NCI-H1694 (cell line): Measurements from ENCODE around the gene POLR2H.

ENCODE experiments used
- DNase-seq: peaks from one replicate; lab custom pipeline; 2025; lab: John Stamatoyannopoulos, UW

The POLR2H gene

DNA sequence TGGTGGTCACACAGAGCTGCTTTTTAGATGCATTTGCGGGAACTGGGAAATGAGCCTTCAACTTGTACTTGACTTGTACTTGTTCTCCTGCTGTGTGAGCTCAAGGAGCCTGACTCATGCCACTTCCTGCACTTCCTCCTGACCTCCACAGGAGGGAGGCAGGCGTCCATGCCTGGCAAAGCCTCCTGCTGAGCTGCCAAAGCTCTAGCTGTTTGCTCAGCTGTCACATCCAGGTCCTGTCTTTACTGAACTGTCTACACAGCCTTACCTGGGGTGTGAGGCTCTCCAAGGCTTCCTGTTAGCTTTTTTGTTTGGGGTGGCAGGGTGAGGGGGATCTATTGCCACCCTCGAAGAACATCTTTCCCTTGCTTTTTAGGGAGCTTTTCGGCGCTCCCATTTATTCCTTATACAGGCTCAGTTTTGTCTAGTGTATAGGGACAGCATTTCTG lies 10.1 kb downstream of the POLR2H start:
- DNase-seq: peak; percentile 84

DNA sequence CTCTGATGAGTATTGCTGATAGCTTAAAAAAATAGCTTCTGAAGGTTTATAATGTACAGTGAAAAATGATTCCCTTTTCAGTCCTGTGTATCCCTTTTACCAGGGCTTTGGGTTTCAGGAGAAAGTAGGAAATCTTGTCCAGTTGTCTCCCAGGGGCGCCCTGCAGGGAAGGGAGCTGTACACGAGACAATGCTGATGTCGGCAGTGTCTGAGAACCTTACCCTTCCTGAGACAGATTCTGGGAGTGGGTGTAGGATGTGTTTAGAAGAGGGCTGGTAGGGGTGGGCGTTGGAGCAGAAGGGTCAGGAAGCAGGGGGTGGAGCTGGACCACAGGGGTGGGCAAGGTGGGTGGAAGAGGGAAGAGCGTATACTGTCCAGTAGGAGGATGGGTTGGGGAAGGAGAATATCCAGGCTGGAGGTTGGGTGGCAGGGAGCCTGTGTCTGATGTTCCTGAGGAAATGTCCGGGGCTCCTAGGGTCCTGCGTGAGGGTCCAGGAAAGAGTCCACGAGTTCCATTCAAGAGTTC lies 10.8 kb downstream of the POLR2H start:
- no peak for DNase-seq

DNA sequence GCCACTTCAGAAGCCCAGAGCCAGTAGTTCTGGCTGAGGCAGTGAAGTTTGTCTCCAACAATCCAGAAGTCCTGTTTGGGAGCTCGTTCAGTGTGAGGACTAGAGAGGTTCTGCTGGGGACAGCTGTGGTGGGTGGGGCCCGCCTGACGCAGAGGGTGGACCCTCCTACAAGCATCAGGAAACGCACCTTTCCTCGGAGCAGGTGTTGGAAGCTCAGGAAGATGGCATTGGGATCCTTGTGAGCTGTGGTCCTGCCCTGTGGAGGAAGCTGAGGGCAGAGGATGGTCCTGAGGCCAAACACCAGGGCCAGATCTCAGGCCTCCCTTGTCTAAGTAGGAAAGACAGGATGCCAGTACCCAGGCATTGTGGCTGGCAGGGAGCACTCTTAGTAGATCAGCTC lies 11.4 kb downstream of the POLR2H start:
- no peak for DNase-seq

DNA sequence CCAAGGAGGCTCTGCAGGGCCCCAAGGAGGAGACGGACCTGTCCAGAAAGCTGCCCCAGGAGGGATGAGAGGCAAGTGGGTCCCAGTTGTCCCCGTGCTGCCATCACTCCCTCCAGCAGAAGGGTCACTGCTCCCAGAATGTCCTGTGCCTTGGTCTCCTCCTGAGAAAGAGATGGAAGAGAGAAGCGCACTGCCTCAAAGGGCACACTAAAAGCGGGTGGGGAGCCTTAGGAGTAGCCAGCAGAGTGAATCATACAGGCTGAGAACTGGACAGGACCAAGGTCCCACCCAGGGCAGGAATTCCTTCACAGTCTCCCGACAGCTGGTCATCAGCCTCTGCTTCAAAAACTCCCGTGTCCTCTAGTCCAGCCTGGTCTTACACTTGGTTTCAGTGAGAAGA lies 11.9 kb downstream of the POLR2H start:
- DNase-seq: no peak

DNA sequence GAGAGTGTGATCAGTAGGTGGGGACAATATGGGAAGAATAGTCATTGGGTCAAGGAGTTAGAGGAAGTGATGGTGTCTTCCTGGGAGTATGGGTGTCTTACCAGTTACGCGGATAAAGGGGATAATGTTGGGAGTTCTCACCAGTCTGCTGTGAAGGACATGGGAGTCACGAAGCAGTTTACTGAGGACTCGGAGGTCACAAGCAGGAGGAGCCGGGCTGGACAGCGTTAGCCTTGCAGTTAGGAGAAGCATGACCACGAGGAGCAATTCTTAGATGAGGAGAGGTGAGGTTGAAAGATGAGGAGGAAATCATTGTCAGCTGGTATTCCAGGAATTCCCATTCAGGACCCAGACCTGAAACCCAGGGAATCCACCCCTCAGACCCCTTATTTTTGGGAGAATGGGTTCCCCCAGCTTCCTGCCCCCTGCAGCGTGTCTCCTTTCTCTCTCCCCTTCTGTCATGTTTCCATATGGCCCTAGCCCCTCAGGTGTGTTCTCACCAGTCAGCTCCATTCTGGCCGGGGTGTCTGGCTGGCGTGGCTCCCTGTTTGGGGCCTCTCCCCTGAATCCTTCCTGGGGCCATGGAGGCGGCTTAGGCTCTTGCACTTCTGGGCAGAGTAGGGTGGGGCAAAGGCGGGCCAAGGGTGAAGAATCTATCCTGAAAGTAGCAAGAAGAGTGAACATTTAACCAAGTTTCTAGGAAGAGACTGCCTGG lies 14.4 kb downstream of the POLR2H start:
- DNase-seq: no peak

DNA sequence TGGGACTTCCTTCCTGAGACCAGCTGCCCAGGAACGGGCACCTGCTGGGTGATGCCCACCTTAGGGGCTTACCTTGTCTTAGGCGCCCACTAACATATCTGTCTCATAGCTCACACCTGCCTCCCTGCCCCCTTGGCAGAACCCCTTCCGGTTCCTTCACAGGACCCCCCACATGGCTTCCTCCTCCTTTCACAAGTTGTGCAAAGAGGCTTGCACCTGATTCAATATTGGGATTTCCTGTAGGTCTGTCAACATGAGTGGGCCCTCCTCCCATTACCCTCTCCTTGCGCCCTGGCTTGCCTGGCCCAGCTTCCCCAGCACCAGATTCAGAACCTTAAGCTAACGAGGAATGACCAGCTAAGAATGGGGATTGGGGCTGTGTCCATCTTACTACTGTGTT lies 15.9 kb downstream of the POLR2H start:
- DNase-seq: no peak

DNA sequence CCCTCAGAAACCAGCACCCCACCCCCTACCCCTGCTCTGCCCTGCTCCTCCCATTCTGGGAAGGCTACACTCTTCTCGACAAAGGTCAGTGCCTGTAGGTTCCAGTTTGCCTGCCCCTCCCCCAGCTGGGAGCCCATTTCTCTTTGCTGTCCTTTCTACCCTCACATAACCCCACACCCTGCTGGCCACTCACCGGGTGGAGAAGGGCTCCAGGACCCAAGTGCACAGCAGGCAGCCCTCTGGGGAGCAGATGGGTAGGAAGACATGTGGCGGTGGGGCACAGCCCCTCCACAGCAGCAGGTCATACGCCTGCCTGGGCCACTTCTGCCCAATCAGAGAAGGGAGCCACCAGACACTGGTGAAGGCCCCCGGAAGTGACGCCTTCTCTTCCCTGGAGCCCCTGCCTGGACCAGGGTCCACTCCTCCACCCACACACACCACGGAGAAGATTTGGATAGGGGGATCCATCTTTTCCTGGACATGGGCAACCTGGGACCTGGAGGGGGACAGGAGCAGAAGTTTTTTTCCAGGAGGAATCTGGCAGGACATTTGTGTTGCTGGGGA lies 16.5 kb downstream of the POLR2H start, which contains the start of gene THPO:
THPO (minus strand) TSS at position 326 of the 564 bp plus-strand sequence. CDS start 1,948 bp downstream, outside the sequence.
- no peak for DNase-seq

DNA sequence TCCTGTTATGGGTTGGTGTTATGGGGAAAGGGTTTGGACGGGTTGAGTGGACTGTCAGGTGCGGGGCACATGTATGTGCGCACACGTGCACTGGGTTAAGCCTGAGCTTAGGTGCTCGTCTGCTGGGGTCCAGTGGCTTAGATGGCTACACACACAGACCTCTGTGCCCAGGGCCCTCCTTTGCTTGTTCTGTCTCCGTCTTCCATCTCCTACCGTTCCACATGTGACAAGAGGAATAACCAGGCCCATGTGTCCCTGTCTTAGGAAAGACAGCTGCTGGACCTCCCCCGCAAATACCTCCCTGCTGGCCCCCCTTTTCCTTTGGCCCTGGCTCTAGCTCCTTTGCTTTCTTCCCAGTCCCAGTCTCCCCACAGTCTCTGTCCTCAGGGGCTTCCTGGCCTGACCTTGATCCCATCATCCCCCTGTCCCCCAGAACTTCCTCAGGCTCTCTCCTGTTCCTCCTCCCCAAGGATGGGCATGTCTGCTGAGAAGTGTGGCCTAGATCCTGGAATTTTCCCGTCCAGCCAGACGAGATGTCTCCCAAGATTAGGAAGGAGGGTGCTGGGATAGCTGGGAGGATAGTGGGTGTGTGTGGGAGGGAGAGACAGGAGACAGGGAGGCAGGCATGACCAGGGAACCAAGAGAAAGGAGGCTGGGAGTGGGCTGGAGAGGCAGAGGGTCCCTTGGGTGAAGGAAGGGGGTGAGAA lies 17.3 kb downstream of the POLR2H start:
- no peak for DNase-seq

DNA sequence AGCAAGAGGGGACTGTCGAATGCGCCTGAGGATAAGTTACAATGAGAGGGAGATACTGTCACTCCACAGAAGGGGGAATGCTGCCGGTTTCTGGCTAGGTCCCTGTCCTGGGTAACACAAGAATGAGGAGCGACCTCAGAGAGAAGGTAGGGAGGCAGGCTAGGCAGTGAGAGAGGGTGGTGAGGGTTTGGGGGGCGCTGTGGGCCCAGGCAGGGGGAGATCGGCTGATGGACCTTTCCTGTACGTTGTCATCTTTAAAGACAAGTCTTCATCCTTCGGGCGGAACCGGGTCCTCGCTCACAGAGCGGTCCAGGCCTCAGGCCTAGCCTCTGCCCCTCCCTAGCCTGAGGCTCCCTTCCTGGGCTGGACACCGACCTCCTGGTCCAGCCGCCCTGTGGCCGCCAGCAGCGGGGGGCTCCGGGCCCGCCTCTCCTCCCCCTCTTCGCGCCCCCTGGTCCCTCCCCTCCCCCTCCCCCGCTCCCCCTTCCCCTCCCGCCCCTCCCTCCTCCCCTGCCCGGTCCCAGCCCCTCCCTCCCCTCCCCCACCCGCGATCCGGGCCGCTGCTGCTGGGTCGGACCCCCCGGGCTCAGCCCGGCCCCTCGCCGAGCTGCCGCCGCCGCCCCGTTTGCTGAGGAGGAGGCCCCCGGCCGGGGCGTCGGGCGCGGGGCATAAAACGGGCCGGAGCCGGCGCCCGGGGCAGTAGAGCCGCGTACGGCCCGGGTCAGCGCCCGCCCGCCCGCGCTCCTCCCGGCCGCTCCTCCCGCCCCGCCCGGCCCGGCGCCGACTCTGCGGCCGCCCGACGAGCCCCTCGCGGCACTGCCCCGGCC lies 18.1 kb downstream of the POLR2H start, which contains the start of gene CHRD:
CHRD (plus strand) TSS at position 697 of the 827 bp plus-strand sequence. CDS start 265 bp downstream, outside the sequence.
- no peak for DNase-seq

DNA sequence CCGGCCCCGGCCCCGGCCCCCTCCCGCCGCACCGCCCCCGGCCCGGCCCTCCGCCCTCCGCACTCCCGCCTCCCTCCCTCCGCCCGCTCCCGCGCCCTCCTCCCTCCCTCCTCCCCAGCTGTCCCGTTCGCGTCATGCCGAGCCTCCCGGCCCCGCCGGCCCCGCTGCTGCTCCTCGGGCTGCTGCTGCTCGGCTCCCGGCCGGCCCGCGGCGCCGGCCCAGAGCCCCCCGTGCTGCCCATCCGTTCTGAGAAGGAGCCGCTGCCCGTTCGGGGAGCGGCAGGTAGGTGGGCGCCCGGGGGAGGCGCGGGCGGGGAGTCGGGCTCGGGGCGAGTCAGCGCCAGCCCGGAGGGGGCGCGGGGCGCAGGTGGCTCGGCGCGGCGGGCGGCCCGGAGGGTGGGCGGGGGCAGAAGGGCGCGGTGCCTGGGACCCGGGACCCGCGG lies 18.7 kb downstream of the POLR2H start:
- DNase-seq: peak; percentile 7

DNA sequence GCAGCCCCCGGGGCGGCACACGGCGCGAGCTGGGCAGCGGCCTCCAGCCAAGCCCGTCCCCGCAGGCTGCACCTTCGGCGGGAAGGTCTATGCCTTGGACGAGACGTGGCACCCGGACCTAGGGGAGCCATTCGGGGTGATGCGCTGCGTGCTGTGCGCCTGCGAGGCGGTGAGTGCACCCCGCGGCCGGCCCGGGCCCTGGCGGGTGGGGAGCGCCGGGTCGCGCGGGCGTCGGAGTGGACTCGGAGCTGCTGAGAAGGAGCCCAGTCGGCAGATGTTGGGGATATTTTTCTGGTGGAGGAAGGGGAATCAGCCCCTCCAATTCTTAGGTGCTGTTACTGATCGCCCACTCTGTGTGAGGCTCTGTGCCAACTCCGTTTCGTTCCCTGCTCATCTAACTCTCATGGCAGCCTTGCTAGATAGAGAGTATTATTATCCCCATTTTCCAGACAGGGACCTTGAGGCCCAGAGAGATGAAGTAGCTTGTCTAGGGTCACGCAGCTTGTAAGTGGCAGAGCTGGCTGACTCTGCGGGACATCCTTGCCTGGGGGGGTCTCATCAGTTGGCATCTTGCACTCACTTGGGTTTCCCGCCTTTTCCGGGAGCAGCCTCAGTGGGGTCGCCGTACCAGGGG lies 19.2 kb downstream of the POLR2H start:
- DNase-seq: peak; percentile 4

DNA sequence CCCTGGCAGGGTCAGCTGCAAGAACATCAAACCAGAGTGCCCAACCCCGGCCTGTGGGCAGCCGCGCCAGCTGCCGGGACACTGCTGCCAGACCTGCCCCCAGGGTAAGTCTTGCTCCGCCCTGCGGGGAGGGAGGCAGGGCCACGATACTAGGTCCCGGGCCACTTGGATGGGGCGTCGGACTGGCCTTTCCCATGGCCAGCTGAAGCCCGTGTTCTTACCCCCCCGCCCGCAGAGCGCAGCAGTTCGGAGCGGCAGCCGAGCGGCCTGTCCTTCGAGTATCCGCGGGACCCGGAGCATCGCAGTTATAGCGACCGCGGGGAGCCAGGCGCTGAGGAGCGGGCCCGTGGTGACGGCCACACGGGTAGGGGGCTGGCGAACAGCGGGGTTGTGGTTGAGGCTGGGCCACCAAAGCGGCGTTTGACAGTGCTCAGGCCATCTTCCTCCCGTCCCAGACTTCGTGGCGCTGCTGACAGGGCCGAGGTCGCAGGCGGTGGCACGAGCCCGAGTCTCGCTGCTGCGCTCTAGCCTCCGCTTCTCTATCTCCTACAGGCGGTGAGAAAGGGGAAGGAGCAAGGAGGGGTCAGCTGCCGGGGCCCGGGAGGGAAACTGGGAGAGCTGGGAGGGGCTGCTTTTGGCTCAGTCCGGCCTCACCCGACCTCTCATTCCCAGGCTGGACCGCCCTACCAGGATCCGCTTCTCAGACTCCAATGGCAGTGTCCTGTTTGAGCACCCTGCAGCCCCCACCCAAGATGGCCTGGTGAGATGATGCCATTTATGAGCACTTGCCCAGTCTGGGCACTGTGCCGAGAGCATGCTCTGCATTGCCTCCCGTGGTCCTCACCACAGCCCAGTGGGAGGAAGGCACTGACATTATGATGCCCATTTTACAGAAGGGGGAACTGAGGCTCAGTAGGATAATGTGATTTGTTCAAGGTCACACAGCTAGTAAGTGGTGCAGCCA lies 20.0 kb downstream of the POLR2H start:
- no peak for DNase-seq

DNA sequence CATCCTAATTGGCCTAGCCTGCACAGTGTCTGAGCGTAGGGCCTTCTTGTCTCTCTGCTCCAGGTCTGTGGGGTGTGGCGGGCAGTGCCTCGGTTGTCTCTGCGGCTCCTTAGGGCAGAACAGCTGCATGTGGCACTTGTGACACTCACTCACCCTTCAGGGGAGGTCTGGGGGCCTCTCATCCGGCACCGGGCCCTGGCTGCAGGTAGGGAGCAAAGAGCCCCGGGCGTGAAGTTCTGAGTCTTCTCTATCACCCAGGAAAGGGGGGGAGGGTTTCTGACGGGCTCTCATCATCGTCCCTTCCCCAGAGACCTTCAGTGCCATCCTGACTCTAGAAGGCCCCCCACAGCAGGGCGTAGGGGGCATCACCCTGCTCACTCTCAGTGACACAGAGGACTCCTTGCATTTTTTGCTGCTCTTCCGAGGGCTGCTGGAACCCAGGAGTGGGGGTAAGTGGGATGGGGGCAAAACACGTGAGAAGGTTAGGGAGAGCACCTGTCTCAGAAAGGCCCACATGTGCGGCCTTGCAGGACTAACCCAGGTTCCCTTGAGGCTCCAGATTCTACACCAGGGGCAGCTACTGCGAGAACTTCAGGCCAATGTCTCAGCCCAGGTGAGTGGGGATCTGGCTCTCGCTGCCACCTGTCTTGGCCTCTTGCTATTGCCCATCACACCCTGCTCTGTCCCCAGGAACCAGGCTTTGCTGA lies 21.0 kb downstream of the POLR2H start:
- no peak for DNase-seq

DNA sequence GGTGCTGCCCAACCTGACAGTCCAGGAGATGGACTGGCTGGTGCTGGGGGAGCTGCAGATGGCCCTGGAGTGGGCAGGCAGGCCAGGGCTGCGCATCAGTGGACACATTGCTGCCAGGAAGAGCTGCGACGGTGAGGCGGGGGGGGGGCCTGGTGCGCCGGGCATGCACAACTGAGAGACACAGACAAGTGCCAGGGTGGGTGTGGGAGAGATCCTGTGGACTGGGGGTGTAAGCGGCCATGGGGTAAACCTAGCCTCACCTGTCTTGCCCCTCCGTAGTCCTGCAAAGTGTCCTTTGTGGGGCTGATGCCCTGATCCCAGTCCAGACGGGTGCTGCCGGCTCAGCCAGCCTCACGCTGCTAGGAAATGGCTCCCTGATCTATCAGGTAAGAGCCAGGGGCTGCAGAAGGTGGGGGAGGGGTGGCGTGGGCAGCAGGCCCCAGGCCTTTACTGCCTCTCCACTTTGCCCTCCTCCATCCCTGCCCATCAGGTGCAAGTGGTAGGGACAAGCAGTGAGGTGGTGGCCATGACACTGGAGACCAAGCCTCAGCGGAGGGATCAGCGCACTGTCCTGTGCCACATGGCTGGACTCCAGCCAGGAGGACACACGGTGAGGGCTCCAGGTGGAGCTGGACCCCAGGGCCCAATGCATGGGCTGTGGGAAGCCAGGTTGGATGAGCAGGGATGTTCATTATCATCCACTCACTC lies 21.7 kb downstream of the POLR2H start:
- DNase-seq: no peak

DNA sequence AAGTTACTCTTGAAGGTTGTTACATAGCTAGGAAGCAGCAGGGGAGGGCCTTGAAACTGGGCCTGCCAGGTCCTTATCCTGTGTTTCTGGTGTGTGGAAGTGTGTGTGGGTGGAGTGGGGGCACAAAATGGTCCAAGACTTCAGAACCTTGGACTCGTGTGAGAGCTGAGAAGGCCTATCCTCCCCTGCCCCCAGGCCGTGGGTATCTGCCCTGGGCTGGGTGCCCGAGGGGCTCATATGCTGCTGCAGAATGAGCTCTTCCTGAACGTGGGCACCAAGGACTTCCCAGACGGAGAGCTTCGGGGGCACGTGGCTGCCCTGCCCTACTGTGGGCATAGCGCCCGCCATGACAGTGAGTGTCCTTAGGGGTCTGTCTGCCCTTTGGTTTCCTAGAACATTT lies 22.8 kb downstream of the POLR2H start:
- no peak for DNase-seq

DNA sequence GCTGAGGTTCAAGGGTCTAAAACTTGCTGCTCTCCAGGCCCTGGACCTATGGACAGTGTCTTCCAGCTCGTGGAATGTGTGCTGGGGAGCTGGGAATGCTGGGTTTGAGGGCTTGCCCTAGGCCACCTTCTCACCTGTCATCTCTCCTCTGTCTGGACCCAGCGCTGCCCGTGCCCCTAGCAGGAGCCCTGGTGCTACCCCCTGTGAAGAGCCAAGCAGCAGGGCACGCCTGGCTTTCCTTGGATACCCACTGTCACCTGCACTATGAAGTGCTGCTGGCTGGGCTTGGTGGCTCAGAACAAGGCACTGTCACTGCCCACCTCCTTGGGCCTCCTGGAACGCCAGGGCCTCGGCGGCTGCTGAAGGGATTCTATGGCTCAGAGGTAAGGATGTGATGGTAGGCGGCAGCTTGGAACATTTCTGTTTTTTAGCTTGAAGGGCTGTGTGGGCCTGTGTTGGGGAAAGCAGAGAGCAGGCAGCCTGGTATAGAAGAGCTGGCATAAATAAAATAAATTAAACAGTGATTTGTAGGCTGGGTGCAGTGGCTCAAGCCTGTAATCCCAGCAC lies 23.4 kb downstream of the POLR2H start:
- no peak for DNase-seq

DNA sequence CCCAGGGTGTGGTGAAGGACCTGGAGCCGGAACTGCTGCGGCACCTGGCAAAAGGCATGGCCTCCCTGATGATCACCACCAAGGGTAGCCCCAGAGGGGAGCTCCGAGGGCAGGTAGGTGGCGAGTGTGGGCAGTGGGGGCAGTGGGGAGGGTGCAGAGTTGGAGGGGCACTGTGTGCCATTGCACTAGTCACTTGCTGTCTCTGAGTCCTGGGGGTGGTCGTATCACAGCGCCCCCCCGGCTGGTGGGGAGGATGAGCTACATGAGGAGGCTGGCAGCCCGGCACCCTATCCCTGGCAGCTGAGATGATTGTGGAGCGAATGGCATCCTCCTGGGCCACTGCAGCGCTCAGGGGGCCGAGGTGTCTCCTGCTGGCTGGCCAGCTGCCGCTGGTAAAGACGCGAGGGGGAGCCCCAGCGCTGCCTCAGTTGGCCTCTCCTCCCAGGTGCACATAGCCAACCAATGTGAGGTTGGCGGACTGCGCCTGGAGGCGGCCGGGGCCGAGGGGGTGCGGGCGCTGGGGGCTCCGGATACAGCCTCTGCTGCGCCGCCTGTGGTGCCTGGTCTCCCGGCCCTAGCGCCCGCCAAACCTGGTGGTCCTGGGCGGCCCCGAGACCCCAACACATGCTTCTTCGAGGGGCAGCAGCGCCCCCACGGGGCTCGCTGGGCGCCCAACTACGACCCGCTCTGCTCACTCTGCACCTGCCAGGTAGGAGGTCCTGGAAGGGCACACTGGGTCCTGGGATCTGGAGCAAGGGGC lies 24.7 kb downstream of the POLR2H start:
- DNase-seq: no peak
